Measurements from ENCODE around the gene GPR32. TPM values are rescaled to one million over a fixed set of nuclear protein-coding genes. Genes with fewer than 3 reads are reported as not detected.
"Not testable (repeated sequence)": the region's sequence is repeated elsewhere in the genome, so short reads cannot be mapped to it uniquely, and the experiment has no call there.

Gene GPR32
- total RNA-seq, 2 experiments from 2014 or later: not detected

- ATAC-seq (ENCODE audit: low read depth): no peak
- H3K27ac Mint-ChIP-seq: no peak overlapping the region
- DNase-seq: no peak
- POLR2A ChIA-PET: interaction anchor here (1.5 kb wide), 1 partner anchor 35 kb away, joined by 3 read pairs; no protein-coding TSS in a partner anchor
- peaks cover 13% of the 10 kb centered on the region for H3K27me3 Mint-ChIP-seq
- no peaks in the 10 kb centered on the region for H3K36me3 Mint-ChIP-seq
- no peaks in the 10 kb centered on the region for H3K4me1 Mint-ChIP-seq
- H3K9me3 Mint-ChIP-seq: peaks cover 3% of the 10 kb centered on the region
- no peak overlapping the region for H3K4me3 Mint-ChIP-seq
Measured at GRCh38 chr19:50759886-50760285, 10.4 kb upstream of the GPR32 start.

GRCh38 chr19:50761501-50761900 is 8.8 kb upstream of the GPR32 start:
- ATAC-seq (ENCODE audit: low read depth); H3K4me3 Mint-ChIP-seq; H3K27ac Mint-ChIP-seq; DNase-seq; H3K36me3 Mint-ChIP-seq; POLR2A ChIA-PET; H3K27me3 Mint-ChIP-seq; H3K4me1 Mint-ChIP-seq; H3K9me3 Mint-ChIP-seq: not testable (repeated sequence)

GRCh38 chr19:50763521-50763920 is 6.7 kb upstream of the GPR32 start:
- H3K4me1 Mint-ChIP-seq; DNase-seq; H3K4me3 Mint-ChIP-seq; H3K27ac Mint-ChIP-seq; POLR2A ChIA-PET; ATAC-seq (ENCODE audit: low read depth); H3K36me3 Mint-ChIP-seq; H3K9me3 Mint-ChIP-seq: not testable (repeated sequence)
- H3K27me3 Mint-ChIP-seq: peaks cover 11% of the 10 kb centered on the region

GRCh38 chr19:50764409-50764808 is 5.9 kb upstream of the GPR32 start:
- peaks cover 3% of the 10 kb centered on the region for H3K9me3 Mint-ChIP-seq
- POLR2A ChIA-PET: interaction anchor here (0.7 kb wide), 1 partner anchor 1179 kb away, joined by 3 read pairs; no protein-coding TSS in a partner anchor
- H3K36me3 Mint-ChIP-seq: no peaks in the 10 kb centered on the region
- ATAC-seq (ENCODE audit: low read depth) (no peak), DNase-seq (no peak)
- no peaks in the 10 kb centered on the region for H3K4me1 Mint-ChIP-seq
- H3K27ac Mint-ChIP-seq: no peak overlapping the region
- H3K27me3 Mint-ChIP-seq: peaks cover 11% of the 10 kb centered on the region
- H3K4me3 Mint-ChIP-seq: no peak overlapping the region

GRCh38 chr19:50766746-50767145 is 3.5 kb upstream of the GPR32 start:
- H3K27me3 Mint-ChIP-seq: peaks cover 16% of the 10 kb centered on the region
- H3K36me3 Mint-ChIP-seq; ATAC-seq (ENCODE audit: low read depth); H3K4me3 Mint-ChIP-seq; DNase-seq; H3K9me3 Mint-ChIP-seq; POLR2A ChIA-PET; H3K4me1 Mint-ChIP-seq; H3K27ac Mint-ChIP-seq: not testable (repeated sequence)

GRCh38 chr19:50767263-50767662 is 3.0 kb upstream of the GPR32 start:
- POLR2A ChIA-PET; H3K36me3 Mint-ChIP-seq; H3K9me3 Mint-ChIP-seq; ATAC-seq (ENCODE audit: low read depth); H3K4me1 Mint-ChIP-seq; H3K4me3 Mint-ChIP-seq; DNase-seq; H3K27ac Mint-ChIP-seq: not testable (repeated sequence)
- peaks cover 16% of the 10 kb centered on the region for H3K27me3 Mint-ChIP-seq

- H3K27ac Mint-ChIP-seq: no peak overlapping the region
- peaks cover 16% of the 10 kb centered on the region for H3K27me3 Mint-ChIP-seq
- H3K4me1 Mint-ChIP-seq: no peaks in the 10 kb centered on the region
- H3K9me3 Mint-ChIP-seq: no peaks in the 10 kb centered on the region
- H3K36me3 Mint-ChIP-seq: no peaks in the 10 kb centered on the region
- DNase-seq: no peak
- POLR2A ChIA-PET: no interaction called here
- H3K4me3 Mint-ChIP-seq: no peak overlapping the region
- no peak for ATAC-seq (ENCODE audit: low read depth)
Measured at GRCh38 chr19:50768277-50768676, 2.0 kb upstream of the GPR32 start.

- Mint-ChIP-seq H3K4me3 (no peak overlapping the region), H3K27me3 (peaks cover 25% of the 10 kb centered on the region), H3K36me3 (no peaks in the 10 kb centered on the region), H3K4me1 (no peaks in the 10 kb centered on the region), H3K27ac (no peak overlapping the region), H3K9me3 (no peaks in the 10 kb centered on the region)
- no peak for DNase-seq
- POLR2A ChIA-PET: no interaction called here
- no peak for ATAC-seq (ENCODE audit: low read depth)
Measured at GRCh38 chr19:50770888-50771287, 624 bp downstream of the GPR32 start.

- Mint-ChIP-seq H3K4me1 (no peaks in the 10 kb centered on the region), H3K27me3 (peaks cover 33% of the 10 kb centered on the region), H3K27ac (no peak overlapping the region), H3K36me3 (no peaks in the 10 kb centered on the region), H3K9me3 (no peaks in the 10 kb centered on the region), H3K4me3 (no peak overlapping the region)
- DNase-seq: no peak
- POLR2A ChIA-PET: no interaction called here
- ATAC-seq (ENCODE audit: low read depth): no peak
Measured at GRCh38 chr19:50772476-50772875, 2.2 kb downstream of the GPR32 start.

GRCh38 chr19:50772912-50773311 is 2.6 kb downstream of the GPR32 start:
- POLR2A ChIA-PET; ATAC-seq (ENCODE audit: low read depth); H3K4me1 Mint-ChIP-seq; H3K36me3 Mint-ChIP-seq; H3K9me3 Mint-ChIP-seq; DNase-seq; H3K27ac Mint-ChIP-seq; H3K4me3 Mint-ChIP-seq: not testable (repeated sequence)
- peaks cover 36% of the 10 kb centered on the region for H3K27me3 Mint-ChIP-seq

- H3K4me3 Mint-ChIP-seq; POLR2A ChIA-PET; H3K27ac Mint-ChIP-seq; ATAC-seq (ENCODE audit: low read depth); H3K36me3 Mint-ChIP-seq; H3K4me1 Mint-ChIP-seq; DNase-seq; H3K9me3 Mint-ChIP-seq: not testable (repeated sequence)
- peaks cover 36% of the 10 kb centered on the region for H3K27me3 Mint-ChIP-seq
Measured at GRCh38 chr19:50773454-50773853, 3.2 kb downstream of the GPR32 start.

- no peak for DNase-seq
- no peak overlapping the region for H3K4me3 Mint-ChIP-seq
- no peaks in the 10 kb centered on the region for H3K9me3 Mint-ChIP-seq
- ATAC-seq (ENCODE audit: low read depth): no peak
- H3K36me3 Mint-ChIP-seq: no peaks in the 10 kb centered on the region
- H3K4me1 Mint-ChIP-seq: peaks cover 4% of the 10 kb centered on the region
- POLR2A ChIA-PET: no interaction called here
- peaks cover 55% of the 10 kb centered on the region for H3K27me3 Mint-ChIP-seq
- H3K27ac Mint-ChIP-seq: no peak overlapping the region
Measured at GRCh38 chr19:50776131-50776530, 5.9 kb downstream of the GPR32 start.

GRCh38 chr19:50777261-50777660 is 7.0 kb downstream of the GPR32 start:
- DNase-seq (no peak), ATAC-seq (ENCODE audit: low read depth) (no peak)
- H3K4me1 Mint-ChIP-seq: peaks cover 4% of the 10 kb centered on the region
- peaks cover 55% of the 10 kb centered on the region for H3K27me3 Mint-ChIP-seq
- no peak overlapping the region for H3K4me3 Mint-ChIP-seq
- H3K36me3 Mint-ChIP-seq: no peaks in the 10 kb centered on the region
- H3K9me3 Mint-ChIP-seq: no peaks in the 10 kb centered on the region
- no peak overlapping the region for H3K27ac Mint-ChIP-seq
- POLR2A ChIA-PET: interaction anchor here (1.0 kb wide), 1 partner anchor 52 kb away, joined by 4 read pairs; no protein-coding TSS in a partner anchor

- peaks cover 55% of the 10 kb centered on the region for H3K27me3 Mint-ChIP-seq
- no peak for ATAC-seq (ENCODE audit: low read depth)
- no peak for DNase-seq
- POLR2A ChIA-PET: interaction anchor here (1.0 kb wide), 1 partner anchor 53 kb away, joined by 4 read pairs; no protein-coding TSS in a partner anchor
- H3K27ac Mint-ChIP-seq: no peak overlapping the region
- no peaks in the 10 kb centered on the region for H3K36me3 Mint-ChIP-seq
- H3K4me3 Mint-ChIP-seq: no peak overlapping the region
- H3K4me1 Mint-ChIP-seq: peaks cover 4% of the 10 kb centered on the region
- H3K9me3 Mint-ChIP-seq: no peaks in the 10 kb centered on the region
Measured at GRCh38 chr19:50777830-50778303, 7.6 kb downstream of the GPR32 start.

All from activated naive CD8-positive, alpha-beta T cell treated with anti-CD3 and anti-CD28 coated beads, Interleukin-2, amount 10 ng/mL, durations not matched to agents 7 days and 5 days (primary cell).